Loucy (cell line): Measurements from ENCODE around the gene PDE8B.

Experiments
- EZH2phosphoT487 ChIP-seq: fragments of 200-600 bp; IDR thresholded peaks from 2 replicates; pipeline ENCODE4 v1.6.1; 2018; ENCODE audit warnings: antibody characterized with exemption, mild to moderate bottlenecking, moderate library complexity, borderline replicate concordance
- TF ChIP-seq, protein P1 (sequence below): fragments of 200-600 bp; sonication (generic); conservative IDR thresholded peaks from 2 replicates; pipeline ENCODE4 v1.5.1; 2014; ENCODE audit warnings: mild to moderate bottlenecking, antibody characterized with exemption, low read length

DNA sequence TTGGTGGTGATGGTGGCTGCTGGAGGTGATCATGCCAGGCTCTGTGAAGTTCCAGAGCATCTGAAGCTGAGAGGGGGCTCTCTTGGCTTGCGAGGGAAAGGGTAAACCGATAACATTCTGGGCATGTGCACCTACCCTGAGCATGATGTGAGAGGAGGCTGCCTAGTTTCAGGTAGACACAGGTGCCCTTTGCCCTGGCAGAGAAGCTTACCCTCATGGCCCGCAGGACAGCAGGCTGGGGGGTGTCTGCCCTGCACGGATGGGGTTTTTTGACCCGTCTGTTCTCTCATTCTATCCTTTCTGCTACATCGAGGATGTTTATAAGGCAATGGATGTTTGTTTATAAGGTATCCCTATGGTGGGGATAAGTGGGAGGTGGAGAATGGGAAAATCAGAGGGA is 148.8 kb downstream of the PDE8B start:
- no peak for TF ChIP-seq EZH2phosphoT487
- TF ChIP-seq, protein P1, sequence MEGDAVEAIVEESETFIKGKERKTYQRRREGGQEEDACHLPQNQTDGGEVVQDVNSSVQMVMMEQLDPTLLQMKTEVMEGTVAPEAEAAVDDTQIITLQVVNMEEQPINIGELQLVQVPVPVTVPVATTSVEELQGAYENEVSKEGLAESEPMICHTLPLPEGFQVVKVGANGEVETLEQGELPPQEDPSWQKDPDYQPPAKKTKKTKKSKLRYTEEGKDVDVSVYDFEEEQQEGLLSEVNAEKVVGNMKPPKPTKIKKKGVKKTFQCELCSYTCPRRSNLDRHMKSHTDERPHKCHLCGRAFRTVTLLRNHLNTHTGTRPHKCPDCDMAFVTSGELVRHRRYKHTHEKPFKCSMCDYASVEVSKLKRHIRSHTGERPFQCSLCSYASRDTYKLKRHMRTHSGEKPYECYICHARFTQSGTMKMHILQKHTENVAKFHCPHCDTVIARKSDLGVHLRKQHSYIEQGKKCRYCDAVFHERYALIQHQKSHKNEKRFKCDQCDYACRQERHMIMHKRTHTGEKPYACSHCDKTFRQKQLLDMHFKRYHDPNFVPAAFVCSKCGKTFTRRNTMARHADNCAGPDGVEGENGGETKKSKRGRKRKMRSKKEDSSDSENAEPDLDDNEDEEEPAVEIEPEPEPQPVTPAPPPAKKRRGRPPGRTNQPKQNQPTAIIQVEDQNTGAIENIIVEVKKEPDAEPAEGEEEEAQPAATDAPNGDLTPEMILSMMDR = no peak
